Mesothelial cell of epicardium (in vitro differentiated cells): ENCODE measurements around the gene SHISA6. TPM values are rescaled to one million over a fixed set of nuclear protein-coding genes. Genes with fewer than 3 reads are reported as not detected.
A peak's percentile ranks its signal among the peaks of the same experiment; 100 is the strongest.

Source experiments
- DNase-seq, 2 experiments: peaks; one replicate each; pipeline ENCODE4 v3.0.0; 2021; ENCODE audit warnings: low spot score in 2 of 2; ENCODE audit not compliant: unreplicated experiment in 2 of 2
- H3K27ac Mint-ChIP-seq: 2 replicates; pipeline ENCODE4 v1.8.0; 2021; ENCODE audit warnings: mixed read lengths
- H3K27me3 Mint-ChIP-seq: 2 replicates; pipeline ENCODE4 v1.8.0; 2021; ENCODE audit warnings: low read depth, mixed read lengths
- H3K36me3 Mint-ChIP-seq: 2 replicates; pipeline ENCODE4 v1.8.0; 2021; ENCODE audit warnings: mixed read lengths
- H3K4me1 Mint-ChIP-seq: 2 replicates; pipeline ENCODE4 v1.8.0; 2021; ENCODE audit warnings: mixed read lengths
- H3K4me3 Mint-ChIP-seq: 2 replicates; pipeline ENCODE4 v1.8.0; 2021; ENCODE audit warnings: mild to moderate bottlenecking, moderate library complexity, mixed read lengths
- H3K9me3 Mint-ChIP-seq: 2 replicates; pipeline ENCODE4 v1.8.0; 2021; ENCODE audit warnings: mixed read lengths
- total RNA-seq: library from RNA; stranded (reverse); gene quantifications from 3 replicates; pipeline ENCODE4 v1.2.1, GENCODE V29; 2021
- TF ChIP-seq, protein P1 (sequence below): fragments of 200-600 bp; sonication (generic); IDR thresholded peaks from one replicate; pipeline ENCODE4 v1.5.0; 2021; ENCODE audit warnings: antibody characterized with exemption; ENCODE audit not compliant: unreplicated experiment

Gene SHISA6
- total RNA-seq, 1 donor from 2014 or later: not detected

DNA sequence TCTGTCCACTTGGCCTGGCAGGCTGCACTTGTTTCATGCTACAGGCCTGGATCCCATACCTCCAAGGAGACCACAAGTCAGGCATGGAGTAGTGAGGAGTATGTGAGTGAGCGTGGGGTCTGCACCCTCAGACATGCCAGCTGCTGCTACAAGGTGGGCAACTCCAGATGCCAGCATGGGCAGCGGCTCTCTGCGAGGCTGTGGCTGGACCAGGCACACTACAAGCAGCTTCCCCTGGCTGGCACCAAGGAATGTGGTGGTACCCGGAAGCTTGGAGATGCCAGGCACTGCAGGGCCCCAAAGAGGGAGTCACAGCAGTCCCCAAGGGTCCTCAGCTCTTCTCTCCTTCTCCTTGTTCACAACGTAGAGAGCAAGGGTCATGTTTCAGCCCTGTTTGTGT is 341.2 kb downstream of the SHISA6 start:
- Mint-ChIP-seq H3K27ac (no peak overlapping the region), H3K27me3 (peaks cover 3% of the 10 kb centered on the region), H3K36me3 (no peaks in the 10 kb centered on the region), H3K4me1 (no peaks in the 10 kb centered on the region), H3K4me3 (no peak overlapping the region), H3K9me3 (no peaks in the 10 kb centered on the region)
- TF ChIP-seq, protein P1, sequence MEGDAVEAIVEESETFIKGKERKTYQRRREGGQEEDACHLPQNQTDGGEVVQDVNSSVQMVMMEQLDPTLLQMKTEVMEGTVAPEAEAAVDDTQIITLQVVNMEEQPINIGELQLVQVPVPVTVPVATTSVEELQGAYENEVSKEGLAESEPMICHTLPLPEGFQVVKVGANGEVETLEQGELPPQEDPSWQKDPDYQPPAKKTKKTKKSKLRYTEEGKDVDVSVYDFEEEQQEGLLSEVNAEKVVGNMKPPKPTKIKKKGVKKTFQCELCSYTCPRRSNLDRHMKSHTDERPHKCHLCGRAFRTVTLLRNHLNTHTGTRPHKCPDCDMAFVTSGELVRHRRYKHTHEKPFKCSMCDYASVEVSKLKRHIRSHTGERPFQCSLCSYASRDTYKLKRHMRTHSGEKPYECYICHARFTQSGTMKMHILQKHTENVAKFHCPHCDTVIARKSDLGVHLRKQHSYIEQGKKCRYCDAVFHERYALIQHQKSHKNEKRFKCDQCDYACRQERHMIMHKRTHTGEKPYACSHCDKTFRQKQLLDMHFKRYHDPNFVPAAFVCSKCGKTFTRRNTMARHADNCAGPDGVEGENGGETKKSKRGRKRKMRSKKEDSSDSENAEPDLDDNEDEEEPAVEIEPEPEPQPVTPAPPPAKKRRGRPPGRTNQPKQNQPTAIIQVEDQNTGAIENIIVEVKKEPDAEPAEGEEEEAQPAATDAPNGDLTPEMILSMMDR: no peak
- DNase-seq: no peak

GRCh38 chr17:11583306-11583992 is 342.4 kb downstream of the SHISA6 start:
- H3K27me3 Mint-ChIP-seq: peaks cover 3% of the 10 kb centered on the region
- no peaks in the 10 kb centered on the region for H3K4me1 Mint-ChIP-seq
- no peaks in the 10 kb centered on the region for H3K9me3 Mint-ChIP-seq
- TF ChIP-seq, protein P1: no peak
- no peaks in the 10 kb centered on the region for H3K36me3 Mint-ChIP-seq
- DNase-seq: no peak
- H3K4me3 Mint-ChIP-seq: no peak overlapping the region
- no peak overlapping the region for H3K27ac Mint-ChIP-seq

DNA sequence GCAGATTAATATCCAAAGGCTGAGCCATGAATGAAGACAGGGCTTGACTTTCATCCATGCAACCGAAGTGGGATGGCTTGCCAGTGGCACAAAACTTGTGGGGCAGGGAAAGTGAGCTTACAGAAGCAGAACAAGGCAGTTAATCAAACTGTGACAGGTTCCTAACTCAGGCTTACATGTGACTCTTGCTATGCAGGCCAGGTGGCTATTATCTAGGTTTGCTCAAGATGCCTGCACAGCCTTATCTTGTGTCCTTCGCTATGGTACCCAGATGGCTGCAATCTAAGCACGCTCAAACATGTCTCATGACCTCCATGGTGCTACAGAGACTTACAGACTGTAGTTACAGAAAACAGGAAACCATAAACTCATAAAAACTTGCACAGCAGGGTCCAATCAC is 348.7 kb downstream of the SHISA6 start:
- no peak for DNase-seq
- H3K27me3 Mint-ChIP-seq: peaks cover 16% of the 10 kb centered on the region
- H3K4me3 Mint-ChIP-seq: no peak overlapping the region
- no peaks in the 10 kb centered on the region for H3K36me3 Mint-ChIP-seq
- no peaks in the 10 kb centered on the region for H3K4me1 Mint-ChIP-seq
- H3K27ac Mint-ChIP-seq: no peak overlapping the region
- TF ChIP-seq, protein P1: no peak
- peaks cover 4% of the 10 kb centered on the region for H3K9me3 Mint-ChIP-seq

DNA sequence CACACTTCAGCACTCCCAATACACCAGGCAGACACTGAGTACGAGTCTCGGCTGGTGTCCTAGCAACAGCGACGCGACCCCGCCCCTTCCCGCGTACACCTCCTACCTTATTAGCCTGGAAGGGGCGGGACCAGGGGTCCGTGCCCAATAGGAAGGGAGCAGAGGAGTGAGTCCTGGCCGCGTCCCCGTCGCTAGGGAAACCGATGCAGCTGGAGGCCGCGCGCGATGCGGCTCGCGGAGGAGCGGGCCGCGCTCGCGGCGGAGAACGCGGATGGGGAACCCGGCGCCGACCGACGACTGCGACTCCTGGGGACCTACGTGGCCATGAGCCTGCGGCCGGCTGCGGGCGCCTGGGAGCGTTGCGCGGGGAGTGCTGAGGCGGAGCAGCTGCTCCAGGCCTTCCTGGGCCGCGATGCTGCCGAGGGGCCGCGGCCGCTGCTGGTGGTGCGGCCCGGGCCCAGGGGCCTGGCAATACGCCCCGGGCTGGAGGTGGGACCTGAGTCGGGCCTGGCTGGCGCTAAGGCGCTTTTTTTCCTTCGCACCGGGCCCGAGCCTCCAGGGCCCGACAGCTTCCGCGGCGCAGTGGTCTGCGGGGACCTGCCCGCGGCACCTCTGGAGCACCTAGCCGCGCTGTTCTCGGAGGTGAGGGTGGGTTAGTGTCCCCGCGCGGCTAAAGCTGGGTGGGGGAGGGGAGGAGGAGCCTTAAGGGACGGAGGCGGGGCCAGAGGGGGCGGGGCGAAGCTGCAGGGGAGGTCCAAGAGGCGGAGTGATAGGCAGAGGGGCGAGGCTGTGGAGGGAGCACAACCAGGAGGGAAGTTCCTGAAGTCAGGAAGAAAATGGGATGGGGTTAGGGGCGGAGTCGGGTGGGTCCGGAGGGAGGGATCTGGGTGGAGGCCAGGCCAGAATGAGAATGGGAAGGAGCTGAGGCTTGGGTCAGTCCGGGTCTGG is 357.5 kb downstream of the SHISA6 start, which contains the start of gene DNAH9:
DNAH9 (plus strand) TSS at position 197 of the 948 bp plus-strand sequence; CDS start at position 226, 29 bp downstream.
- Mint-ChIP-seq H3K9me3 (no peaks in the 10 kb centered on the region), H3K4me3 (peak within 1 kb of the TSS; percentile 54), H3K36me3 (no peaks in the 10 kb centered on the region), H3K27me3 (peaks cover 59% of the 10 kb centered on the region), H3K4me1 (peaks cover 5% of the 10 kb centered on the region), H3K27ac (no peak within 1 kb of the TSS)
- TF ChIP-seq, protein P1: no peak
- DNase-seq: peak; percentile 91 to 93

DNA sequence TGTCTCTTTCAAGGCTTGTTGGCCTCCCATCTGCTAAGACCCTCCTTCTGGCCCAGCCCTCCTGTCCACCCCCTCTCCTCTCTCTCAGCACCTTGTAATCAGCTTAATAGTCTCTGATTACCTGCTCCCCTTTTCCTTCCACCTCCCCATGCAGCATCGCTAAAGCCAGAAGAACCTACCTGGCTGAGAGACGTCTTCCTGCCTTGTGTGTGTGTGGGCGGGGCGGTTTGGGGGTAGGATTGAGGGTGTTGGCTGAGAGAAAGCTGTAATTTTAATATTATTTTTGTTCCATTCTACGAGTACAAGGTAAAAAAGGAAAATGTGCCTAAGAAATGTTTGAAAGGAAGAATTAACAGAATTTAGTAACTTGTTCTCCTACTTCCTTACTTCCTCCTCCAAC is 360.6 kb downstream of the SHISA6 start:
- TF ChIP-seq, protein P1: no peak
- H3K4me1 Mint-ChIP-seq: peaks cover 5% of the 10 kb centered on the region
- no peaks in the 10 kb centered on the region for H3K36me3 Mint-ChIP-seq
- no peak overlapping the region for H3K27ac Mint-ChIP-seq
- H3K9me3 Mint-ChIP-seq: no peaks in the 10 kb centered on the region
- peaks cover 43% of the 10 kb centered on the region for H3K27me3 Mint-ChIP-seq
- DNase-seq: no peak
- no peak overlapping the region for H3K4me3 Mint-ChIP-seq
